Measurements from ENCODE around the gene HOXD13. TPM values are rescaled to one million over a fixed set of nuclear protein-coding genes. Genes with fewer than 3 reads are reported as not detected.

The HOXD13 gene
- total and polyA plus RNA-seq, 2 experiments from 2014 or later = not detected

- Histone ChIP-seq H3K4me2 (peak overlapping the region; percentile 72), H3K36me3 (ENCODE audit: insufficient read depth) (no peaks in the 10 kb centered on the region), H3K4me1 (ENCODE audit: insufficient read depth) (peaks cover 54% of the 10 kb centered on the region), H3K9me2 (ENCODE audit: insufficient read depth) (no peaks in the 10 kb centered on the region), H3F3A (replicated peaks; ENCODE audit: low read depth) (peaks cover 33% of the 10 kb centered on the region), H3K27ac (ENCODE audit: low read depth) (no peak overlapping the region), H3K4me3 (peak overlapping the region; percentile 46), H3K27me3 (ENCODE audit: insufficient read depth) (peaks cover 94% of the 10 kb centered on the region), H4K20me1 (replicated peaks; ENCODE audit: insufficient read depth) (peaks cover 26% of the 10 kb centered on the region), H3K79me2 (replicated peaks; ENCODE audit: insufficient read depth) (no peaks in the 10 kb centered on the region), H2AFZ (no peak overlapping the region)
- ATAC-seq = no peak
- no peaks in the 10 kb centered on the region; the same call in 2 of the 3 replicates for H3K36me3 Mint-ChIP-seq (ENCODE audit: low read depth)
- peaks cover 94% of the 10 kb centered on the region for H3K27me3 Mint-ChIP-seq (ENCODE audit: insufficient read depth, low read depth, poor library complexity)
- H3K4me1 Mint-ChIP-seq = peaks cover 47% of the 10 kb centered on the region
- DNase-seq (ENCODE audit: low spot score) = no peak
- TF ChIP-seq ETS1 (IDR thresholded peaks at IDR 0.05) (no peak), EZH2 (IDR thresholded peaks at IDR 0.05; ENCODE audit: low read depth, unreplicated experiment) (peak; percentile 23)
- no peak overlapping the region for H3K27ac Mint-ChIP-seq
- no peaks in the 10 kb centered on the region; the same call in 2 of the 3 replicates for H3K9me3 Mint-ChIP-seq
- H3K4me3 Mint-ChIP-seq = peak overlapping the region; percentile 68
These were observed 3.9 kb downstream of the HOXD13 start for GRCh38 chr2:176096243-176096985.

GRCh38 chr2:176096986-176097819, 4.7 kb downstream of the HOXD13 start:
- Mint-ChIP-seq H3K27me3 (ENCODE audit: insufficient read depth, low read depth, poor library complexity) (peaks cover 94% of the 10 kb centered on the region), H3K9me3 (no peaks in the 10 kb centered on the region), H3K4me3 (peak overlapping the region; percentile 68), H3K4me1 (peaks cover 39% of the 10 kb centered on the region), H3K36me3 (ENCODE audit: low read depth) (no peaks in the 10 kb centered on the region; the same call in 2 of the 3 replicates), H3K27ac (no peak overlapping the region)
- no peaks in the 10 kb centered on the region for H3K9me2 ChIP-seq (ENCODE audit: insufficient read depth)
- ATAC-seq (peak; percentile 69), DNase-seq (ENCODE audit: low spot score) (peak; percentile 96)
- no peaks in the 10 kb centered on the region; the same call in 1 of the 2 replicates for H3K36me3 ChIP-seq (ENCODE audit: insufficient read depth)
- H4K20me1 ChIP-seq (replicated peaks; ENCODE audit: insufficient read depth) = peaks cover 32% of the 10 kb centered on the region
- H3K79me2 ChIP-seq (replicated peaks; ENCODE audit: insufficient read depth) = no peaks in the 10 kb centered on the region
- peaks cover 56% of the 10 kb centered on the region for H3K4me1 ChIP-seq (ENCODE audit: insufficient read depth)
- no peak overlapping the region; the same call in 1 of the 2 replicates for H3K27ac ChIP-seq (ENCODE audit: low read depth)
- peak overlapping the region; percentile 94 for H3K4me2 ChIP-seq
- no peak overlapping the region for H2AFZ ChIP-seq
- H3K4me3 ChIP-seq = peak overlapping the region; percentile 46
- H3F3A ChIP-seq (replicated peaks; ENCODE audit: low read depth) = peaks cover 26% of the 10 kb centered on the region
- peaks cover 94% of the 10 kb centered on the region for H3K27me3 ChIP-seq (ENCODE audit: insufficient read depth)
- TF ChIP-seq ZNF114 (CRISPR knock-in tag; IDR thresholded peaks at IDR 0.05) (0 out of 2 replicates have a peak, but pooled peaks have one; percentile 8), NANOG (IDR thresholded peaks at IDR 0.05; ENCODE audit: borderline replicate concordance) (peak; percentile 50; the same call in 1 of the 2 replicates), ZNF331 (CRISPR knock-in tag; IDR thresholded peaks at IDR 0.05; ENCODE audit: low read depth) (no peak), REST (IDR thresholded peaks at IDR 0.05; ENCODE audit: unreplicated experiment) (no peak), JUNB (IDR thresholded peaks at IDR 0.05; ENCODE audit: unreplicated experiment) (no peak), EZH2phosphoT487 (IDR thresholded peaks at IDR 0.05; ENCODE audit: unreplicated experiment) (no peak), EZH2 (IDR thresholded peaks at IDR 0.05; ENCODE audit: low read depth, unreplicated experiment) (no peak), CTCF (conservative IDR thresholded peaks at IDR 0.05; ENCODE audit: low read depth in 2 of 2) (peak; percentile 74 to 93), CREB1 (CRISPR knock-in tag; IDR thresholded peaks at IDR 0.05; ENCODE audit: low read depth) (no peak; the same call in 1 of the 2 replicates), POLR2AphosphoS5 (IDR thresholded peaks at IDR 0.05; ENCODE audit: low read depth) (no peak), ETS1 (IDR thresholded peaks at IDR 0.05) (no peak)
